Neural cell (in vitro differentiated cells): ENCODE measurements around the gene POLN.

Experiments used
- CTCF ChIP-seq: fragments of 450-650 bp; IDR thresholded peaks from 2 replicates; pipeline ENCODE4 v1.5.1; 2014; ENCODE audit warnings: antibody characterized with exemption, mild to moderate bottlenecking, moderate library complexity; ENCODE audit not compliant: poor library complexity, severe bottlenecking
- EZH2 ChIP-seq: fragments of 200-600, 300-800 bp; shearing (Covaris generic), sonication (generic); IDR thresholded peaks from 2 replicates; pipeline ENCODE4 v1.6.1; 2014; ENCODE audit warnings: antibody characterized with exemption, low read length, borderline replicate concordance, mild to moderate bottlenecking; ENCODE audit not compliant: insufficient read depth, poor library complexity, severe bottlenecking
- RAD21 ChIP-seq: fragments of 450-650 bp; conservative IDR thresholded peaks from 2 replicates; pipeline ENCODE4 v1.6.1; 2014; ENCODE audit warnings: antibody characterized with exemption, mild to moderate bottlenecking, moderate library complexity

- TF ChIP-seq CTCF, result no peak
- TF ChIP-seq EZH2, result no peak
- no peak for TF ChIP-seq RAD21
Measured at GRCh38 chr4:2290488-2290887, 48.6 kb upstream of the POLN start.
